Right forelimb (tissue), 1 donor: ENCODE results near the gene LEF1.
A peak's percentile ranks its signal among the peaks of the same experiment; 100 is the strongest.

ENCODE experiments used
- DNase-seq: peaks from one replicate; pipeline ENCODE4 v3.0.0-alpha.2; 2018

LEF1 gene

DNA sequence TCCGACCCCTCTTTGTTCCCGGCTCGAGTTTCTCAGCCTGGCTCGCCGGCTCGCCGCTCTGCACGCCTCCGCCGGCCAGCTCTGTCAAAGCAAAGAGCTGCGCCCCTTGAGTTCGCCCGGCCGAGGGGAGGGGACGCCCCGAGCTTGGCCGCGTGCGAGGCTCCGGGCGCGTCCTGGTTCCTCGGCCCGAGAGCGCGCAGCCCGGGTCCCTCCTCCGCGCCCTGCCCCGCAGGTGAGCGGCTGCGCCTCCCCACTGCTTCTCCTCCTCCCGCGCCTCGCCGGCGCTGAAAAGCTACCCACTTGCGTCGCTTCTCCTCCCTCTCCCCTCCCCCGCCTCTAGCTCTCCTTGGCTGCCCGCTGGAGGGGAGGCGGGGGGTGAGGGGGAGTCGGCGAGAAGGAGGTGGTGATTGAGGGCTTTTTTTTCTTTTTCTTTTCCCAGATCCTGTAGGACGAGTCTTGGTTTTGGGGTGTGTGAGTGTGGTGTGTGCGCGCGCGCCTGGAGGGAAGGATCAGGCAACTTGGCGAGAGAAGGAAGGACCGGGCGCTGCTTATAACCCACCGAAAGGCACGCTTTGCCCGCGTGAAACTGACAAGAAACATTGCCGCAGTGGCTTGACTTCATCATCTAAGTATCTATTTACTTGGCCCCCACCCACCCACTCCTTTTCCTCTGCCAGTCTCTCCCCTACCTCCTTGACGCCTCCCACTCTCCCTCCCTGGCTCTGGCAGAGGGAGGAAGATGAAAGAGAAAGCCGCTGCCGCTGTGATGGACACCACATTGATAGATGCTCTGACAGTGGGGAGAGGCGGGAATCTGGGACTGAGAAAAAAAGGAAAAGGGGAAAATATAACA is at the start of gene LEF1:
TSS of gene LEF1 (minus strand) at position 262 of the 853 bp plus-strand sequence. CDS start 1,165 bp downstream, outside the sequence.
- peak; percentile 76 for DNase-seq

DNA sequence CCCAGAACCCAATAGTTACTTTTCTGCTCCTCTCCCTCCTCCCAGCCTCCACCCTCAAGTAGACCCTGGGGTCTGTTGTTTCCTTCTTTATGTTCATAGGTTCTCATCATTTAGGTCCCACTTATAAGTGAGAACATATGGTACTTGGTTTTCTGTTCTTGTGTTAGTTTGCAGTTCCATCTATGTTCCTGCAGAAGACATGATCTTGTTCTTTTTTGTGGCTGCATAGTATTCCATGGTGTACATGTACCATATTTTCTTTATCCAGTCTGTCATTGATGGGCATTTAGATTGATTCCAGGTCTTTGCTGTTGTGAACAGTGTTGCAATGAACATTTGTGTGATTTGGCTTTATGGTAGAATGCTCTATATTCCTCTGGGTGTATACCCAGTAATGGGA is 47.8 kb upstream of the LEF1 start:
- no peak for DNase-seq

DNA sequence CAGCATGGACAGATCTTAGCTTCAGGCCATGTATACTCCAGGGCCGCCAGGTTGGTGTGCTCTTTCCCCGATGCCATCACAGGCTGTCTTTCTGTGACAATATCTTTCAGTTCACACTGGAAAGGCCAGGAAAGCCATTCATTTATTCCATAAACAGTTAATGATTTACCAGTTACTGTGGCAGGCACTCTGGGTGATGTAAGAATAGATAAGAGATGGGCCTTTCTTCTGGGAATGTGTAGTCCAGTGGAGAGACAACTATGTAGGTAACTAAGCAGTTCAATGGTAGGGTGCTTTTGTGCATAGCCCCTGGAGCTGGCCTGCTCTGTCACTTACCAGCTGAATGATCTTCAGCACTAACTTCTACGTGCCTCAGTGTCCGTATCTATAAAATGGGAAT is 46.3 kb upstream of the LEF1 start:
- no peak for DNase-seq

DNA sequence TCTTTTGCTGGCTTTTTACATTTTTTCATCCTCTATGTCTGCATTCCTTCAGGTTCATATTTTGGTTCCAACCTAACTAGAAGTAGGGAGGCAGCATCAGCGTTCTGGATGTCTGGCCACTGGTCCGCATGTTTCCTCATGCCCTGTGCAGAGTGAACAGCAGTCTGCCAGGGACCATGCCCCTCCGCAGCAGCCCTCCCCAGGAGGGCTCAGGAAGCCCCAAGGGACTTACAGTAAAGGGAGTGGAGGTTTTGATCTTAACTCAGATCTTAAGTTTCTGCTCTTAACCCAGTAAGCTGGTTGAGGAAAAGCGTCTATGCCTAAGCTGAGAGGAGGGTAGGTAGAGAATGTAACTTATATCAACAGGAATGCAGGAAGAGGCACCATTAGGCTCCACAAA is 45.0 kb upstream of the LEF1 start:
- DNase-seq = no peak

DNA sequence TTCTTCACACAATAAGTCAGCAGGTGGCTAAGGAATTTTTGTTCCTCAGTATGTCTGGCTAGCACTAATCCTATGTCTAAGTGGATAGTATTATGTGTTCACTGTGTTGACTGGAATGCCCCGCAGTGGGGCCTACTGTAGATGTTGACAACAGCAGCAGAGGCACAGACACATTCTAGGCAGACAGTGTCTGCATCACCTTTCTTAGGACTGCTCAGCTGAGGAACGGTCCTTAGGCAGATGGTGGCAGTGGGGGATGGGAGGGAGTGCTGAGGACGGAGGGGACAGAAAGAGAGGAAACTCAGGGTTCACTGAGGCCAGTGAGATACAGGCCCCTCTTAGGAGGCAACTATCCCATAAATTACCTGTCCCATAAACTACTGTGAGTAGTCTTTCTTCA is 44.6 kb upstream of the LEF1 start:
- DNase-seq = no peak

DNA sequence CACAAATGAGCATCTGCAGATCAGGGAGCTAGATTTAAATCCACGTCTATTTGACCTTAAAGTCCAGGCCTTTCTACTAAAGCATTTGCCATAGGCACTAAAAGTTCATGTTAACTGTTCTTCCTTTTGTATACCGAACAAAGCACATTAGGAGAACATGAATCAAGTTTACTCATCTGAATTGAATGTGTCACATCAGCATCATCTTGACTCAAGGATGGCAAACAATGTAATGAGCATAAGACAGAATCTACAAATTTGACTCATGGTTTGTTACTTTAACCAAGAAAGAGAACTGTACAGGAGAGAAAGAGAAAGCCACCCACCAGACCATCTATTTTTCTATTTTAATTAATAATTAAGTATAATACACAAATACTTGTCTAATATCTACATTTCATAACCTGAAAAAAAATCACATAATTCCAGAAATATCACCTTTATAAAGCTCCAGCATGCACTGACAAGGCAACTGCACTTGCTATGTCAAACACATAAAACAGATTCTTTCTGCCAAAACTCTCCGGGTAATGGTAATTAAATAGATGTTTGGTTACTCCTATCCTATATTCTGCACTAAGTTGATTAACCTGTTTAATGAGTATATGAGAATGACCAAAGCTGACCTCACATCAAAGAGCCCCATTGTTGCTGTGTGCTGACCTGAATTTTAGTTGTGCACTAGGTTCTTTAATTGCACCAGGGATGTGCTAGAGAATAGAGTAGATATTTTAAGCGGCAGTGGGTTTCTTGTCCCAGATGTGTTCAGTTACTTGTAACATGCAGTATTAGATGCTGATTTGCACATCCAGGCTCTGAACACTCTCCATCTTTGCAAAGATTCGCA is 42.5 kb upstream of the LEF1 start:
- DNase-seq = no peak

DNA sequence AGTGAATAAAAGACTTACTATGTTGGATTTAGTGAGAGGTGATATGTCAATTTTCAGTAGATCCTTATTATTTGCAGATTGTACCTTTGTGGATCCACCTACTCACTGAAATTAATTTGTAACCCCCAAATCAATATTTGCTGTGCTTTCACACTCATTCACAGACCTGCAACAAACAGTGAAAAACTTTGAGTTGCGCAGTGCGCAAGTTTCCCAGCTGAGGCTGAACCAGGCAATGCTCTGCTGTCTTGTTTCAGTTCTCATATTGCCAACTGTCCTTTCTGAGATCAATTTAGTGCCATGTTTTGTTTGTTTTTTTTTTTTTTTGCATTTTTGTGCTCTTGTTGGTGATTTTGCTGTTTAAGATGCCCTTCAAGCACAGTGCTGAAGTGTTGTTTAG is 40.8 kb upstream of the LEF1 start:
- no peak for DNase-seq

DNA sequence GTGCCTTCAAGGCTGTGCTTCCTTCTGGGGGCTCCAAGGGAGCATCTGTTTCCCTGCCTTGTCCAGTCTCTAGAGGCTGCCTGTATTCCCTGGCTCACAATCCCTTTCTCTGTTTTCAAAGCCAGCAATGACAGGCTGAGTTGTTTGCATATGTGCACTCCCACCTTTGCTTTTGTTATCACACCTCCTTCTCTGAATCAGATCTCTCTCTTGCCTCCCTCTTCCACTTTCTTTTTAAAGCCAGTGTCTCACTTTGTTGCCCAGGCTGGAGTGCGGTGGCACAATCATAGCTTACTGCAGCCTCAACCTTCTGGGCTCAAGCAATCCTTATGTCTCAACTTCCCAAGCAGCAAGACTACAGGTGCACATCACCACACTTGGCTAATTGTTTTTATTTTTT is 37.1 kb upstream of the LEF1 start:
- no peak for DNase-seq

DNA sequence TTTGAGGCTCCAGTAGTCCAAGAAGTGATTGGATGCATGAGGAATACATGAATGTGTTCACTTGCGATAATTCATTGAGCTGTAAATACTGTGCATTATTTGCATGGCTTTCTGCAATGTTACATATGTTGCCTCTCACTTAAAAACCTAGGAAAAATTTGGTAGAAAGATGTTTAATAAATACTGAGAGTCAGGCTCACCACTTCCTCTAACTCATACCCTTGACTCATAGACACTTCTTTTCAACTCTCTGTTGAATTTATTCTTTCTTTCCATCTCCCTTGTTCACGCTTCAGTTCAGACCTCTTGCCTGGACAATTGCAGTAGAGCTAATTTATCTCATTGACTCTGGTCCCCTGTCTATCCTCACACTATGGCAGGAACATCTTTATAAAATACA is 35.8 kb upstream of the LEF1 start:
- DNase-seq = no peak

DNA sequence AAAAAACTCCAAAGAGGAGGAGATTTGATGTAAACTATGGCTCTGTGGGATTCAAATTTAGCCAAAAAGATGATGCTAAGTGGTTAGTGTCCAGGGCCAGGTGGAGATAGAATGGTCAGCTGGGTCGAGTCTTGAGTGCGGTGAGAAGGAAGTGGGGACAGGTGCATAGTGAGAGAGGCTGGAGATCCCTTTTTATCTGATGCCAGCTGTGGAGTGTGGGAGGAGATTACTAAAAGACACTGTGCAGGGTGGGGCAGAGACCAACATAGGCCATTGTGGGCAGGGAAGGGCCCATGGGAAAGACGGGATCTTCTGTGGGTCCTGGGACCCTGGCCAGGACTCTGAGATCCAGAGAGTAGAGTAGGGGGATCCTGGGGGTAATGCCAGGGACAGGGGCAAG is 34.6 kb upstream of the LEF1 start:
- no peak for DNase-seq

DNA sequence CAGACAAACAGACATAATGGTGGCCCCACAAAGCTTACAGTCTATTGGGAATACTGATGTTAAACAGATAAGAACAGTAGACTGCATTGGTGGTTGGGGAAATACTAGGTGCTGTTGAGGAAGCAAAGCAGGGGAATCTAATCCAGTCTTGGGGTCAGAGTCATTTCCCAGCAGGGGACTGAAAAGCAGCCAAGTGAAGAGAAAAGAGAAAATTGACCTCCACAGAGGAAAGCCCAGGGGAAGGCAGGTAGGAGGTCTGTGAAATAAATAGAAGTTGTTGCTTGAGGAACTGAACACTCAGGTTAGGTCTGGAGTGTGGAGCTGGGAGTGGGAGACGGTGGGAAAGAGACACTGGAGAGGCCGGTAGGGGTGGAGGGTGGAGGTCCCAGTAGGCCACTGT is 33.0 kb upstream of the LEF1 start:
- DNase-seq = no peak

DNA sequence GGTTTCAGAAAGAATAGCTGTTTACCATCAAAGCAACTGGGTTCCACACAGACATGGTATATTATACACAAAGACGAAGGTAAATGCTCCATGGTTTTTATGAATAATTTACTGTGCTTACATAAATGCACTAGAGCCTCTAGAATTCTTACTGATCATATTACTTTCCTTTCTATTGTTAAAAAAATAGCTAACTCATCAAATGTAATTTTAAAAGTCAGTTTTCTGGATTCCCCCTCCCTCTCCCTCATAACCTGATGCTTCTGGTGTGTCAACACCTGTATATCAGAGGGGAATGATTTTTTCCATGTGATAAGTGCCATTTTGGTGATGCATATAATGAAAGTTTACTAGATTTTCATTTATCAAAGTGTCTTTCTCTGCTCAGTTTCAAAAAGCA is 31.1 kb upstream of the LEF1 start:
- no peak for DNase-seq

DNA sequence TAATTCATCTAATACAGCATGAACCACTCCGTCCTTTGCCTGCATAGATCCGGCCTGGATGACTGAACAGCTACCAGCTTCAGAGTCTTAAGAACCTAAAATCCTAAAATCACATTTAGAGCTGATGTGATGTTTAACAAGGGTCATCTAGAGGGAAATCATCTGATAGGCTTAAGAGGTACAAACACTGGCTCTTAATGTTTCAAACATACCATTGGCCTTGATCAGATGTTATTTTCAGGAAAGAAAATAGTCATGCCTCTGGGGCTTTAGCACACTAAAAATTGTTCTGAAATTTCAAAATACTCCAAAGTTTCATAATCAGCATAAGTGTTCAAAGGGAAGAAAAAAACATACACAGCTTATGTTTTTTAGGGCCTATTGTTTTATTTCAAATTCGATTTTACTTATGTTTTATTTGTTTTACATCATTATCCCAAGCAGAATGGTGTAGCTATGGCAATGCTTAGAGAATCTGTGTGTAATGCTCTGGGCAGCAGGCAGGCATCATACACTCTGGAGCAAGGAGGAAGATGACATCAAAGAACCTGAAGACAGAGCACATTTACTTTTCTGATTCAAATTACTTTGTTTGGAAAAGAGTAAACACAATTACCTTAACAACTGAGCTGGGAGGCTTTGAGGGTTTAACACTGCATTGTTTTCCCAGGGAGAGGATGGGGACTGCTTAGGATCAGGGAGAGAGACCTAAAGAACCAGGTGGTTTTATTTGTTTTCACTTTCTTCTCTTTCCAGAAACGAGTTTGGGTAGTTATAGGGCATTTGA is 25.3 kb upstream of the LEF1 start:
- DNase-seq = no peak

DNA sequence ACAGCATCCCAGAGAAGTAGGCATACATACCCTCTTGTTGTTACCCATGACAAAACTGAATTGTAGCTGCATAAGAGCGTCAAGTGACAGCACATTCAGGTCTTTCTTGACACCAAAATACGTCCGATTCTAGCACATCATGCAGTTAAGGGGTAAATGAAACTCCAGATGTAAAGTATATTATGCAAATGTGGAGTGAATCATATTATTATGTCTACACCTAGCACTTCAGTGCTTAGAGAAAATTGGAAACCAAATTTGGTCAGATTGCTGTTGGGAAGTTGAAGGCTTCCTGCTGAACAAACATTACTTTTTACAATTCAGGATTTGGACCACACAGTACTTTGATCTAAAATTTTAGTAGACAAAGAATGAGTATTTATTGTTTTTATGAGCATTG is 24.2 kb upstream of the LEF1 start:
- no peak for DNase-seq

DNA sequence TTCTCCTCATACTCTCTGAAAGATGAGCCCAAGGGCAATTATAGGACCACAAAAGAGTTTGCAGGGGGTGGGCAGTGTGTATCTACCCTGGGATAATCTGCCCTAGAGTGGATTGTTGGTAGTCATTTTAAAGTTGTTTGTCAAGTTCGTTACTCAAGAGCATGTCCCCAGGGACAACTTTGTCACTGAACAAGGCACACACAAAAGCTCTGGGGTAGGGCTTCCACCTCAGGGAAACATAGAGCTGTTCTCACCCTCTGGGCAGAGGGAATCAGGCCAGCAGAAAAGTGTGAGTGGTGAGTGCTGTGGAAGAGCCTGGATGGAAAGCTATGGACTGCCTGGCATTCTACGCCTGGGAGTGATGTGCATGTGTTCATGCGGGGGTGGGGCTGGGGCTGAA is 23.3 kb upstream of the LEF1 start:
- DNase-seq = no peak

DNA sequence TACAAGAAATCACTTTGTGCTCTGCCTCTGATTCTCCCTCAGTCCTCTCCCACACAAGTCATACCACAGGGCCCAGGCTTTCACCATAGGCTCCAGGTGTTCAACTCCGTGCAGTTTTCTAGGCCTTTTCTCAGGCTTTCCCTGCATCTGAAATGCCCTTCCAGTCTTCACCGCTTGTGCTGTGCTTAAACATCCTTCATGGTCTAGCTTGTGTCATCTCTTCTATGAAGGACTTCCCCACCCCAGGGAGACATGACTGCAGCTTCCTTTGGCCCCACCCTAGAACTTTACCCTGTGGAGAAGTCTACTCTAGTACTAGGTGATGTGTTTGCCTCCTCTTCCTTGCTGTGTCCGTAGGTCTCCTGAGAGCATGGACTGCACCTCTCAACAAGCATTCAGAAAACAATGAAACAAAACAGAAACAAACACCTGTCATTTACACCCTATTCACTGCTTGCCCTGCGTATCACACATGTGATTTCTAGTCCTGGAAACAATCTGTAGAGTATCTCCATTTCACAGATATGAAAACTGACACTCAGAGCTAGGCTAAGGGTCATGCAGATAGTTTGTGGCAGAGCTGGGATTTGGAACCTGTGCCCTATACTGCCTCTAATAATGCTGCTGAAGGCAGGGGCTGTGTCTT is 22.7 kb upstream of the LEF1 start:
- no peak for DNase-seq

DNA sequence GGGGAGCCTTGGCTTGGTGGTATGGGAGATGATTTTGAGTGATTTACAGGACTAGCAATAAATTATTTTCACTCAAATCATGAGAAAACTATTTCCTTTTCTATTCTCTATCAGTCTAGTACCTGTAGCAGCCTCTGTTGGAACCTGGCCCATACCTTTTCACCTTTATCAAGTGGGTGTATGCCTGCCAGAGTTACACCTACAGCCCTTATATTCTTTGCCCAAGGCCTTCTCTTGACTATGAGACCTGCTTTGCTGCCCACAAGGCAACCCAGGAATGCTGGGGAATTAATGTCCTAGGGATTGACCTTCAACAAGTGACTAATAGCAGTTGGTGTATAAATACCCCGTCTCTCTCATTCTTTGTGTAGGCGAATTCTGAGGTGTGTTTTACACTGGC is 20.0 kb upstream of the LEF1 start:
- no peak for DNase-seq

DNA sequence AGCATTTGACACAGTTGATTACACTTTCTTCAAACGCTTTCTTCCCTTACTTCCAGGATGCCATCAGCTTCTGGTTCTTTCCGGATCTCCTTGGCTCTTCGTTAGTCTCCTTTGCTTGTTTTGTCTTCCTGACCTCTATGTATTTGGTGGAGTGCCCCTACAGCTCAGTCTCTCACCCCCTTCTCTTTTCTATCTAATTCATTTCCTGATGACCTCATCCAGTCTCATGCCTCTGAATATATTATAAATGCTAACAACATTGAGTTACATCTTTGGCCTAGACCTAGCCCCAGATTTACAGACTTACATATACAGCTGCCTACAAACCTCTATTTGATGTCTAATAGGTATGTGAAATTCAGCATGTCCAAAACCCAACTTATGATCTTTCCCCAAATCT is 16.5 kb upstream of the LEF1 start:
- DNase-seq = no peak

DNA sequence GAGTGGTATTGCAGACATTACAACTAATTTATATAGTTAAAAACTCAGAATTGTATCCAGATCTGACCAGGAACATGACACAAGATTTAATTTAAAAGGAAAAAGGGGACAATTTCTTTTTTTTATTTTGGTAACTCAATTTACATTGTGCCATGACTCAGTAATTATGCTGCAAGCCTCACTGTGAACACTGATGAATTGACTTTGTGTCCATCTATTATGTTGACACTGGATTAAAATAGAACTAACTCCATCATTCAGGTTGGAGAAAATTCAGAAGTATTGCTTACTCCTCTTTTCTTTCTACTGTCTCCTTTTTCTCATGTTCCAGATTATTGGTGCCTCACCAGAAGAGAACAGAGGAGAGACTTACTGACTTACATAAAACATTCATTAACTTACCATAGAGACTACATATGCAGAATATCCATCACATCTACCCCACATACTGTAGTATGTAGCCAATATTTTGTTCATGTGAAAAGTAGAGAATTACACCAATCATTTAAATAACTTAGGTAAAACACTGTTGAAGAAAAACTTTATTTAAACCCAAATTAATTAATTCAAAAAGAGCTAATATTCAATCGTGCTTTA is 15.8 kb upstream of the LEF1 start:
- DNase-seq = no peak

DNA sequence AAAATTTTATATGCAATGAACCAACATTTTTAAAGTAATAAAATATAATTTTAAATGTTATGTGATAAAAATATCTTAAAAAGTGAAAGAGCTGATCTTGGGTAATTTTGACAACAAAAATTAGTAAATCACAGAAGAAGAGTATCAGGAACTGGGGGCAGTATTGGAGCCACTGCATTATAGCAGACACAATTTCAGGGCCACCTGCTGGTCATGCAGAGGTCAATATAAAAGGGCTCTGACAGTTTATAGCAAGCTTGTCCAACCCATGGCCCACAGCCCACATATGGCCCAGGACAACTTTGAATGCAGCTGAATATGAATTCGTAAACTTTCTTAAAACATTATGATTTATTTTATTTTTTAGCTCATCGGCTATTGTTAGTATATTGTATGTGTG is 13.0 kb upstream of the LEF1 start:
- no peak for DNase-seq

DNA sequence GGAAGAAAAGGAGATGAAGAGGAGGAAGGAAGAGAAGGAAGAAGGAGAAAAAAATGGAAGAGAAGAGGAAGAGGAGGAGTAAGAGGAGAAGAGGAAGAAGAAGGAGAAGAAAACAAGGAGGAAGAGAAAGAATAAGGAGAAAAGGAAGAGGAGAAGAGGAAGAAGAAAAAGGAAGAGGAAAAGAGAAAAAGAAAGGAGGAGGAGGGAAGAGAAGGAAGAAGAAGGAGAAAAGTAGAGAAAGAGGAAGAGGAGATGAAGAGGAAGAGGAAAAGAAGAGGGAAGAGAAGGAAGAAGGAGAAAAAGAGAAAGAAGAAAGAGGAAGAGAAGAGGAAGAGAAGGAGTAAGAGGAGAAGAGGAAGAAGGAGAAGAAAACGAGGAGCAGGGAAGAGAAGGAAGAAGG is 11.8 kb upstream of the LEF1 start:
- DNase-seq = no peak

DNA sequence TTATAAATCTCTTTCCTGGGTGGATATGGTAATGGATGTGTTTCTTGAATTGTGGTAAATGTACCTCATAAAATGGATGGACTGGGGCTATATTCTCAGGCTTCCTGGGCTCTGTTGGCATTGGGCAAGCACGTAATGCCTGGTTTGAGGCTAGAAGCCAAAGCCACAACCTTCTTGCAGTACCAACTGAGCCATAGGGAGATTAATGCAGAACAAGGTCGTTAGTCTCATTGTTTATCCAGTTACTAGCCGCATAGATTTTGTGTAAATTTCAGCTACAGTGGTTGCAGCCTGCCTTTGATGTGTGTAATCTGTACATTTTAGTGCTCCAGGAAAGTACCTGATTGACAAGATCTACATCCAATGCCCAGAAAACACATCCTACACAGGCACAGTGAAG is 7.2 kb upstream of the LEF1 start:
- no peak for DNase-seq

DNA sequence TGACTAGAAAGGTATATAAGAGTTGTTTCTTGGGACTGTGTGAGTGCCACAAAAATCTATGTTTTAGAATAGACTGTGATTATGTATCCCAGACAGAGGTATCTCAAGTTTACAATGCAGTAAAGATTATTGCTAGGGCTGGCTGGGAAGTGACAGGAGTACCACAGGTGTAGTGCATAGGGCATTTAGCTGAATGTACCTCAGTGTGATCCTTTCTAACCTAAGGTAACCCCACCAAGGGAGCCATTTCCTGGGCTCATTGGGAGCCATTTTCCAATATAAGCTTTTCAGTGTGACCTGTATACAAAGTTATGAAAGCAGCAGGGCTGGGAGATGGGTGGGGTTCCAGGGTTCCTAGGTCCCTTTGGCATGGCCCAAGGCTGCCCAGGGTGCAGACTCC is 6.1 kb upstream of the LEF1 start:
- DNase-seq = no peak
